GM23248 (cell line): ENCODE measurements around the gene ZBTB20. TPM values are rescaled to one million over a fixed set of nuclear protein-coding genes. Genes with fewer than 3 reads are reported as not detected.
A peak's percentile ranks its signal among the peaks of the same experiment; 100 is the strongest.

Experiments
- DNase-seq: peaks from one replicate; pipeline ENCODE4 v3.0.0-alpha.2; 2015
- H2AFZ ChIP-seq: fragments of 200-600 bp; sonication (generic); 2 replicates; pipeline ENCODE4 v1.6.1; 2016; ENCODE audit warnings: antibody characterized with exemption
- H3F3A ChIP-seq: fragments of 200-600 bp; sonication (generic); 2 replicates; pipeline ENCODE4 v1.6.1; 2016; ENCODE audit warnings: mild to moderate bottlenecking, antibody characterized with exemption, mixed run types; ENCODE audit not compliant: insufficient read depth
- H3K27ac ChIP-seq: fragments of 200-600 bp; sonication (generic); 2 replicates; pipeline ENCODE4 v1.5.1; 2016; ENCODE audit warnings: mild to moderate bottlenecking
- H3K27me3 ChIP-seq: fragments of 200-600 bp; sonication (generic); replicated peaks from 2 replicates; pipeline ENCODE4 v1.6.1; 2016; ENCODE audit warnings: mild to moderate bottlenecking; ENCODE audit not compliant: insufficient read depth
- H3K36me3 ChIP-seq: fragments of 200-600 bp; sonication (generic); 2 replicates; pipeline ENCODE4 v1.6.1; 2016; ENCODE audit warnings: low read depth, mild to moderate bottlenecking
- H3K4me1 ChIP-seq: fragments of 200-600 bp; sonication (generic); 2 replicates; pipeline ENCODE4 v1.6.1; 2016; ENCODE audit warnings: mild to moderate bottlenecking; ENCODE audit not compliant: insufficient read depth
- H3K4me2 ChIP-seq: fragments of 200-600 bp; sonication (generic); one replicate; pipeline ENCODE4 v1.6.1; 2016; ENCODE audit warnings: mild to moderate bottlenecking; ENCODE audit not compliant: unreplicated experiment
- H3K4me3 ChIP-seq: fragments of 200-600 bp; sonication (generic); 2 replicates; pipeline ENCODE4 v1.5.1; 2016; ENCODE audit warnings: mild to moderate bottlenecking
- H3K79me2 ChIP-seq: fragments of 200-600 bp; sonication (generic); 2 replicates; pipeline ENCODE4 v1.6.1; 2016; ENCODE audit warnings: mild to moderate bottlenecking; ENCODE audit not compliant: insufficient read depth
- H3K9ac ChIP-seq: fragments of 200-600 bp; sonication (generic); 2 replicates; pipeline ENCODE4 v1.6.1; 2016; ENCODE audit warnings: mild to moderate bottlenecking
- H3K9me2 ChIP-seq: fragments of 200-600 bp; sonication (generic); 2 replicates; pipeline ENCODE4 v1.6.1; 2016; ENCODE audit warnings: mixed run types, mild to moderate bottlenecking, moderate library complexity; ENCODE audit not compliant: insufficient read depth
- H3K9me3 ChIP-seq: fragments of 200-600 bp; sonication (generic); one replicate; pipeline ENCODE4 v1.6.1; 2017; ENCODE audit warnings: low read depth
- H4K20me1 ChIP-seq: fragments of 200-600 bp; sonication (generic); 2 replicates; pipeline ENCODE4 v1.6.0; 2016; ENCODE audit not compliant: insufficient read depth
- EZH2 ChIP-seq: fragments of 200-600 bp; sonication (generic); IDR thresholded peaks from 2 replicates; pipeline ENCODE4 v1.6.1; 2018; ENCODE audit warnings: antibody characterized with exemption, mild to moderate bottlenecking; ENCODE audit not compliant: insufficient read depth, poor library complexity, severe bottlenecking
- EZH2phosphoT487 ChIP-seq: fragments of 200-600 bp; sonication (generic); IDR thresholded peaks from 2 replicates; pipeline ENCODE4 v1.6.1; 2018; ENCODE audit warnings: antibody characterized with exemption, moderate library complexity, mild to moderate bottlenecking, low read depth; ENCODE audit not compliant: insufficient read depth
- WGBS, 2 experiments: methylation state at CpG; one replicate each; pipeline ENCODE4 v1.1.6; 2015 to 2017; ENCODE audit warnings: low lambda C conversion rate in 2 of 2, low coverage in 1 of 2; ENCODE audit errors: missing lambda C conversion rate in 2 of 2; 5-methylcytosine and 5-hydroxymethylcytosine counted together
- in situ Hi-C: fragments of 300-500 bp; cut with MboI; formaldehyde crosslinking; loops from 2 replicates; pipeline ENCODE4 v1.15.0; 2020
- polyA plus RNA-seq: library from polyadenylated mRNA; unstranded; fragments of >200 nt; fragmentation: Nextera tagmentation; extraction: Ambion mirVana; gene quantifications from 2 replicates; pipeline ENCODE4 v1.2.1, GENCODE V29; 2016
- total RNA-seq: library from RNA; depleted of rRNA; stranded (reverse); fragments of >200 nt; shearing (Covaris generic); gene quantifications from 2 replicates; pipeline ENCODE4 v1.2.3, GENCODE V29; 2014

Gene ZBTB20
- total and polyA plus RNA-seq, 2 experiments from 2014 or later, result 9.2 to 12.2 TPM

- TF ChIP-seq EZH2phosphoT487 (no peak), EZH2 (no peak)
- DNase-seq, result no peak
- no peaks in the 10 kb centered on the region for H3K9me3 ChIP-seq
- no peaks in the 10 kb centered on the region for H4K20me1 ChIP-seq
- H3K4me3 ChIP-seq, result no peak overlapping the region
- H3K4me2 ChIP-seq, result no peak overlapping the region
- H3K27ac ChIP-seq, result no peak overlapping the region
- H3K4me1 ChIP-seq, result peaks cover 6% of the 10 kb centered on the region
- no peaks in the 10 kb centered on the region for H3K27me3 ChIP-seq
- no peak overlapping the region for H3K9ac ChIP-seq
- H3K36me3 ChIP-seq, result no peaks in the 10 kb centered on the region
- no peaks in the 10 kb centered on the region for H3K79me2 ChIP-seq
- in situ Hi-C loops, result no loop called here
- H3K9me2 ChIP-seq, result no peaks in the 10 kb centered on the region
- 95 to 98% methylated on average over 5 of the region's 5 CpGs for WGBS, 2 experiments
- H2AFZ ChIP-seq, result no peak overlapping the region
- no peaks in the 10 kb centered on the region for H3F3A ChIP-seq
Measured at GRCh38 chr3:115108614-115109013, 38.5 kb downstream of the ZBTB20 start.

GRCh38 chr3:115102046-115102445, 45.0 kb downstream of the ZBTB20 start:
- 89 to 96% methylated on average over 2 of the region's 2 CpGs for WGBS, 2 experiments
- Histone ChIP-seq H3K4me1 (peaks cover 26% of the 10 kb centered on the region), H3K36me3 (no peaks in the 10 kb centered on the region), H3K4me2 (no peak overlapping the region), H3K9me3 (no peaks in the 10 kb centered on the region), H4K20me1 (no peaks in the 10 kb centered on the region), H3K79me2 (peaks cover 8% of the 10 kb centered on the region; the same call in 1 of the 2 replicates), H3K9me2 (no peaks in the 10 kb centered on the region), H3K27me3 (no peaks in the 10 kb centered on the region), H3K9ac (no peak overlapping the region), H3K4me3 (no peak overlapping the region), H3K27ac (no peak overlapping the region), H2AFZ (no peak overlapping the region), H3F3A (peaks cover 7% of the 10 kb centered on the region; the same call in 1 of the 2 replicates)
- TF ChIP-seq EZH2 (no peak), EZH2phosphoT487 (no peak)
- in situ Hi-C loops, result no loop called here
- DNase-seq, result no peak

GRCh38 chr3:115100806-115101205, 46.3 kb downstream of the ZBTB20 start:
- H3K4me3 ChIP-seq, result peak overlapping the region; percentile 71
- peak overlapping the region; percentile 90 for H2AFZ ChIP-seq
- H3K27ac ChIP-seq, result peak overlapping the region; percentile 69
- no peaks in the 10 kb centered on the region for H4K20me1 ChIP-seq
- peak overlapping the region; percentile 77 for H3K9ac ChIP-seq
- TF ChIP-seq EZH2phosphoT487, result no peak
- no peak for TF ChIP-seq EZH2
- peaks cover 8% of the 10 kb centered on the region; the same call in 1 of the 2 replicates for H3K79me2 ChIP-seq
- WGBS, 2 experiments, result 29 to 36% methylated on average over 2 of the region's 2 CpGs
- no peaks in the 10 kb centered on the region for H3K27me3 ChIP-seq
- H3K4me1 ChIP-seq, result peaks cover 26% of the 10 kb centered on the region
- no peaks in the 10 kb centered on the region for H3K9me2 ChIP-seq
- DNase-seq, result no peak
- H3K4me2 ChIP-seq, result peak overlapping the region; percentile 91
- in situ Hi-C loops, result no loop called here
- peaks cover 7% of the 10 kb centered on the region; the same call in 1 of the 2 replicates for H3F3A ChIP-seq
- H3K9me3 ChIP-seq, result no peaks in the 10 kb centered on the region
- no peaks in the 10 kb centered on the region for H3K36me3 ChIP-seq

GRCh38 chr3:115099986-115100571, 47.0 kb downstream of the ZBTB20 start:
- peak overlapping the region; percentile 91 for H3K4me2 ChIP-seq
- peak; percentile 51 for DNase-seq
- in situ Hi-C loops, result no loop called here

More at GRCh38 chr3:115099986-115100571, 47.0 kb downstream of the ZBTB20 start:
- Histone ChIP-seq H3K27ac (peak overlapping the region; percentile 69), H3K36me3 (no peaks in the 10 kb centered on the region), H3K4me1 (peaks cover 26% of the 10 kb centered on the region), H2AFZ (peak overlapping the region; percentile 90), H3K9me2 (no peaks in the 10 kb centered on the region), H3K79me2 (peaks cover 8% of the 10 kb centered on the region; the same call in 1 of the 2 replicates), H3F3A (peaks cover 7% of the 10 kb centered on the region; the same call in 1 of the 2 replicates), H3K9ac (peak overlapping the region; percentile 77), H3K4me3 (peak overlapping the region; percentile 71), H3K27me3 (no peaks in the 10 kb centered on the region), H4K20me1 (no peaks in the 10 kb centered on the region), H3K9me3 (no peaks in the 10 kb centered on the region)
- 2 to 9% methylated on average over 4 to 5 of the region's 5 CpGs for WGBS, 2 experiments
- TF ChIP-seq EZH2phosphoT487 (no peak), EZH2 (no peak)
